Esophagus (tissue), 2 donors: ENCODE measurements around the gene SUPT3H. TPM values are rescaled to one million over a fixed set of nuclear protein-coding genes. Genes with fewer than 3 reads are reported as not detected.
"Not testable (repeated sequence)": the region's sequence is repeated elsewhere in the genome, so short reads cannot be mapped to it uniquely, and the experiment has no call there.

Experiments used
- H3K27ac ChIP-seq, 2 donors: one replicate each; pipeline ENCODE4 v1.5.1; 2013; ENCODE audit warnings: low read depth in 2 of 2, mild to moderate bottlenecking in 2 of 2, inconsistent platforms in 1 of 2, low read length in 1 of 2, moderate library complexity in 1 of 2
- H3K27me3 ChIP-seq, 2 donors: one replicate each; pipeline ENCODE4 v1.6.1; 2013; ENCODE audit warnings: low read length in 2 of 2, control low read depth in 1 of 2, mild to moderate bottlenecking in 1 of 2; ENCODE audit not compliant: insufficient read depth in 2 of 2, control insufficient read depth in 1 of 2
- H3K36me3 ChIP-seq, 2 donors: one replicate each; pipeline ENCODE4 v1.6.1; 2013; ENCODE audit warnings: low read length in 1 of 2; ENCODE audit not compliant: control insufficient read depth in 2 of 2, insufficient read depth in 2 of 2
- H3K4me1 ChIP-seq, 2 donors: one replicate each; pipeline ENCODE4 v1.6.1; 2013; ENCODE audit warnings: low read length in 1 of 2; ENCODE audit not compliant: control insufficient read depth in 2 of 2, insufficient read depth in 2 of 2
- H3K4me3 ChIP-seq, 2 donors: one replicate each; pipeline ENCODE4 v1.5.1; 2013; ENCODE audit warnings: low read length in 2 of 2, mild to moderate bottlenecking in 2 of 2, low read depth in 1 of 2, moderate library complexity in 1 of 2
- H3K9me3 ChIP-seq, 2 donors: one replicate each; pipeline ENCODE4 v1.6.1; 2013; ENCODE audit warnings: mild to moderate bottlenecking in 2 of 2, low read depth in 1 of 2, low read length in 1 of 2, moderate library complexity in 1 of 2; ENCODE audit not compliant: control insufficient read depth in 2 of 2, insufficient read depth in 1 of 2
- WGBS, 2 donors: extraction: QIAGEN DNeasy Blood & Tissue Kit; methylation state at CpG; one replicate each; pipeline ENCODE4 v1.1.7; 2013; 5-methylcytosine and 5-hydroxymethylcytosine counted together
- polyA plus RNA-seq, 2 donors: library from polyadenylated mRNA; stranded (reverse); fragments of 200-250 nt; gene quantifications; one replicate each; pipeline ENCODE4 v1.2.3, GENCODE V29; 2013
- donor health status: healthy with polysubstance abuse.
- donor health status: Bipolar disorder and iron deficiency.

The SUPT3H gene
- polyA plus RNA-seq, 2 donors = 2.8 to 3.6 TPM

- no peaks in the 10 kb centered on the region for H3K27me3 ChIP-seq
- no peaks in the 10 kb centered on the region for H3K36me3 ChIP-seq
- H3K9me3 ChIP-seq = no peaks in the 10 kb centered on the region
- H3K4me1 ChIP-seq = no peaks in the 10 kb centered on the region
- H3K27ac ChIP-seq = no peak overlapping the region
- H3K4me3 ChIP-seq = no peak overlapping the region
- 82 to 87% methylated on average over 3 of the region's 3 CpGs for WGBS, 2 donors
These were observed 305.1 kb downstream of the SUPT3H start for GRCh38 chr6:45072673-45073072.

GRCh38 chr6:45072016-45072415, 305.7 kb downstream of the SUPT3H start:
- no peaks in the 10 kb centered on the region for H3K36me3 ChIP-seq
- H3K27me3 ChIP-seq = no peaks in the 10 kb centered on the region
- no peaks in the 10 kb centered on the region for H3K9me3 ChIP-seq
- 82 to 92% methylated on average over 1 of the region's 1 CpG for WGBS, 2 donors
- H3K4me1 ChIP-seq = no peaks in the 10 kb centered on the region
- H3K27ac ChIP-seq = no peak overlapping the region
- no peak overlapping the region for H3K4me3 ChIP-seq

- Histone ChIP-seq H3K27ac (no peak overlapping the region), H3K27me3 (no peaks in the 10 kb centered on the region), H3K36me3 (no peaks in the 10 kb centered on the region), H3K9me3 (no peaks in the 10 kb centered on the region), H3K4me1 (no peaks in the 10 kb centered on the region), H3K4me3 (no peak overlapping the region)
- WGBS, 2 donors = 76 to 77% methylated on average over 3 of the region's 3 CpGs
These were observed 308.6 kb downstream of the SUPT3H start for GRCh38 chr6:45069091-45069490.

GRCh38 chr6:45067446-45067845, 310.3 kb downstream of the SUPT3H start:
- H3K36me3 ChIP-seq, H3K9me3 ChIP-seq, H3K27me3 ChIP-seq, H3K4me3 ChIP-seq, H3K27ac ChIP-seq, H3K4me1 ChIP-seq: not testable (repeated sequence)
- 100% methylated on average over 1 of the region's 1 CpG; no CpG with 5 or more reads in 1 of the 2 donors for WGBS, 2 donors

- not testable (repeated sequence) for H3K27ac ChIP-seq, H3K36me3 ChIP-seq
- 77 to 89% methylated on average over 12 to 14 of the region's 15 CpGs for WGBS, 2 donors
These were observed 315.1 kb downstream of the SUPT3H start for GRCh38 chr6:45062659-45063058.

GRCh38 chr6:45057711-45058110, 320.0 kb downstream of the SUPT3H start:
- Histone ChIP-seq H3K4me1 (no peaks in the 10 kb centered on the region), H3K36me3 (no peaks in the 10 kb centered on the region), H3K9me3 (no peaks in the 10 kb centered on the region), H3K27me3 (no peaks in the 10 kb centered on the region), H3K27ac (no peak overlapping the region), H3K4me3 (no peak overlapping the region)
- WGBS, 2 donors = 61 to 68% methylated on average over 3 of the region's 3 CpGs

More at GRCh38 chr6:45062659-45063058, 315.1 kb downstream of the SUPT3H start:
- not testable (repeated sequence) for H3K4me1 ChIP-seq, H3K9me3 ChIP-seq, H3K4me3 ChIP-seq, H3K27me3 ChIP-seq

- no peaks in the 10 kb centered on the region for H3K4me1 ChIP-seq
- no peak overlapping the region for H3K27ac ChIP-seq
- H3K9me3 ChIP-seq = no peaks in the 10 kb centered on the region
- no peaks in the 10 kb centered on the region for H3K27me3 ChIP-seq
- H3K4me3 ChIP-seq = no peak overlapping the region
- no peaks in the 10 kb centered on the region for H3K36me3 ChIP-seq
- WGBS, 2 donors = 63 to 70% methylated on average over 1 of the region's 1 CpG
These were observed 323.1 kb downstream of the SUPT3H start for GRCh38 chr6:45054610-45055009.

GRCh38 chr6:45052325-45052724, 325.4 kb downstream of the SUPT3H start:
- Histone ChIP-seq H3K4me3 (no peak overlapping the region), H3K4me1 (no peaks in the 10 kb centered on the region), H3K9me3 (no peaks in the 10 kb centered on the region), H3K27me3 (no peaks in the 10 kb centered on the region), H3K36me3 (no peaks in the 10 kb centered on the region), H3K27ac (no peak overlapping the region)
- 87 to 95% methylated on average over 2 of the region's 2 CpGs for WGBS, 2 donors

- 91% methylated on average over 5 of the region's 5 CpGs for WGBS, 2 donors
- H3K4me3 ChIP-seq = no peak overlapping the region
- no peaks in the 10 kb centered on the region for H3K36me3 ChIP-seq
- no peak overlapping the region for H3K27ac ChIP-seq
- H3K27me3 ChIP-seq = no peaks in the 10 kb centered on the region
- no peaks in the 10 kb centered on the region for H3K4me1 ChIP-seq
- H3K9me3 ChIP-seq = no peaks in the 10 kb centered on the region
These were observed 328.4 kb downstream of the SUPT3H start for GRCh38 chr6:45049188-45049843.

- no peaks in the 10 kb centered on the region for H3K4me1 ChIP-seq
- WGBS, 2 donors = 75 to 83% methylated on average over 1 of the region's 1 CpG
- no peak overlapping the region for H3K4me3 ChIP-seq
- no peaks in the 10 kb centered on the region for H3K9me3 ChIP-seq
- H3K27me3 ChIP-seq = no peaks in the 10 kb centered on the region
- H3K36me3 ChIP-seq = no peaks in the 10 kb centered on the region
- no peak overlapping the region for H3K27ac ChIP-seq
These were observed 330.2 kb downstream of the SUPT3H start for GRCh38 chr6:45047573-45047972.
